DMS 273 treated with DMSO at 0.1 percent for 48 hours (cell line): Measurements from ENCODE around the gene MFRP.

Source experiments
- DNase-seq: peaks from one replicate; lab custom pipeline; 2025; lab: John Stamatoyannopoulos, UW

The MFRP gene

GRCh38 chr11:119338318-119338890, 8.1 kb downstream of the MFRP start:
- DNase-seq = peak; percentile 21

GRCh38 chr11:119337581-119338317, 8.8 kb downstream of the MFRP start:
- no peak for DNase-seq

GRCh38 chr11:119336744-119337469, 9.6 kb downstream of the MFRP start:
- DNase-seq = no peak

GRCh38 chr11:119335655-119336543, 10.6 kb downstream of the MFRP start:
- DNase-seq = no peak

GRCh38 chr11:119335091-119335654, 11.3 kb downstream of the MFRP start:
- no peak for DNase-seq

- peak; percentile 89 for DNase-seq
These were observed 12.2 kb downstream of the MFRP start, which contains the start of gene RNF26 for GRCh38 chr11:119334174-119334930. Gene RNF26, plus strand, starts transcription at chr11:119334527. Its CDS starts 596 bp downstream, at chr11:119335123.

- DNase-seq = no peak
These were observed 14.3 kb downstream of the MFRP start for GRCh38 chr11:119332111-119332765.

GRCh38 chr11:119330237-119330636, 16.3 kb downstream of the MFRP start:
- DNase-seq = no peak

GRCh38 chr11:119329320-119329719, 17.2 kb downstream of the MFRP start:
- no peak for DNase-seq

GRCh38 chr11:119324189-119324588, 22.3 kb downstream of the MFRP start:
- no peak for DNase-seq

- no peak for DNase-seq
These were observed 22.9 kb downstream of the MFRP start for GRCh38 chr11:119323532-119324033.

- DNase-seq = no peak
These were observed 23.5 kb downstream of the MFRP start for GRCh38 chr11:119322921-119323531.

GRCh38 chr11:119322360-119322739, 24.2 kb downstream of the MFRP start:
- no peak for DNase-seq

GRCh38 chr11:119320776-119321524, 25.6 kb downstream of the MFRP start:
- no peak for DNase-seq

GRCh38 chr11:119320240-119320775, 26.2 kb downstream of the MFRP start:
- DNase-seq = no peak

- DNase-seq = no peak
These were observed 26.7 kb downstream of the MFRP start for GRCh38 chr11:119319700-119320239.

- DNase-seq = no peak
These were observed 27.3 kb downstream of the MFRP start for GRCh38 chr11:119319136-119319699.
